ENCODE results near the gene INAVA.
"Not testable (repeated sequence)": the region's sequence is repeated elsewhere in the genome, so short reads cannot be mapped to it uniquely, and the experiment has no call there.

The INAVA gene

DNA sequence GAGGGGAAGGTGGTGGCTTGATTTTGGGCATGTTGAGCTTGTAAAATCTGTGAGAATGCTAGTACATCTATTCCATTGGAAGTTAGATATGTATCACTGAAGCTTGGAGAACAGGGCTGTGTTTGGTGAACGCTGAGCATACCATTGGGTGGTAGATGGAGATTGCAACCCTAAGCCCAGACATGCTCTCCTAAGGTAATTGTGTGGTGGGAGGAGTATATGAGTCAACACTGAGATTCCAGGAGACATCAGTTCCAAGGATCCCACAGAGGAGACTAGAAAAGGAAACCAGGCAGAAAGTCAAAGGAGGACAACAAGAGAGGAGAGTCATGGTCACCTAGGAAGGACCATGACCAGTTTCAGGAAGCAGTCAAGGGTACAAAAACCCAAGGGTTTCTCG lies 68.4 kb downstream of the INAVA start:
- DNase-seq (ENCODE audit: low read depth, low spot score), result no peak

DNA sequence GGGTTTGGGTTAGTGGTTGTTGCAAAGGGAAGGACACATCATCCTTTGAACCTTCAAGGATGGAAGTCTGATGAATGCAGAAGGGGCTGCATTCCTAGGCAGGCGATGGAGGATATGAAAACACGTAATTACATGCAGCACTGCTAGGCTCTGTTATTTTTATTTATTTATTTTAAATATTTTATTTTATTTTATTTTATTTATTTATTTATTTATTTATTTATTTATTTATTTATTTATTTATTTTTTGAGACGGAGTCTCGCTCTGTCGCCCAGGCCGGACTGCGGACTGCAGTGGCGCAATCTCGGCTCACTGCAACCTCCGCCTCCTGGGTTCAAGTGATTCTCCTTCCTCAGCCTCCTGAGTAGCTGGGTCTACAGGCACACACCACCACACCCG lies 69.2 kb downstream of the INAVA start:
- not testable (repeated sequence) for DNase-seq (ENCODE audit: low read depth, low spot score)
